PC-3 (cell line): ENCODE measurements around the gene MYO3B.

Experiments
- EZH2 ChIP-seq: fragments of 300-600 bp; sonication (generic); IDR thresholded peaks from one replicate; pipeline ENCODE4 v1.6.1; 2017; ENCODE audit warnings: antibody characterized with exemption, mild to moderate bottlenecking, low read length; ENCODE audit not compliant: unreplicated experiment
- EZH2phosphoT487 ChIP-seq: fragments of 300-600 bp; sonication (generic); IDR thresholded peaks from 2 replicates; pipeline ENCODE4 v1.6.1; 2018; ENCODE audit warnings: mild to moderate bottlenecking, antibody characterized with exemption, low read length, borderline replicate concordance
- TF ChIP-seq, protein P1 (sequence below): fragments of 300-600 bp; sonication (generic); conservative IDR thresholded peaks from 2 replicates; pipeline ENCODE4 v1.5.1; 2017; ENCODE audit warnings: antibody characterized with exemption, low read depth, mild to moderate bottlenecking, low read length

- no peak for TF ChIP-seq EZH2
- TF ChIP-seq, protein P1, sequence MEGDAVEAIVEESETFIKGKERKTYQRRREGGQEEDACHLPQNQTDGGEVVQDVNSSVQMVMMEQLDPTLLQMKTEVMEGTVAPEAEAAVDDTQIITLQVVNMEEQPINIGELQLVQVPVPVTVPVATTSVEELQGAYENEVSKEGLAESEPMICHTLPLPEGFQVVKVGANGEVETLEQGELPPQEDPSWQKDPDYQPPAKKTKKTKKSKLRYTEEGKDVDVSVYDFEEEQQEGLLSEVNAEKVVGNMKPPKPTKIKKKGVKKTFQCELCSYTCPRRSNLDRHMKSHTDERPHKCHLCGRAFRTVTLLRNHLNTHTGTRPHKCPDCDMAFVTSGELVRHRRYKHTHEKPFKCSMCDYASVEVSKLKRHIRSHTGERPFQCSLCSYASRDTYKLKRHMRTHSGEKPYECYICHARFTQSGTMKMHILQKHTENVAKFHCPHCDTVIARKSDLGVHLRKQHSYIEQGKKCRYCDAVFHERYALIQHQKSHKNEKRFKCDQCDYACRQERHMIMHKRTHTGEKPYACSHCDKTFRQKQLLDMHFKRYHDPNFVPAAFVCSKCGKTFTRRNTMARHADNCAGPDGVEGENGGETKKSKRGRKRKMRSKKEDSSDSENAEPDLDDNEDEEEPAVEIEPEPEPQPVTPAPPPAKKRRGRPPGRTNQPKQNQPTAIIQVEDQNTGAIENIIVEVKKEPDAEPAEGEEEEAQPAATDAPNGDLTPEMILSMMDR, result no peak
- TF ChIP-seq EZH2phosphoT487, result no peak
These were observed 22.2 kb upstream of the MYO3B start for GRCh38 chr2:170155723-170156253.
